Measurements from ENCODE around the gene ST6GAL1.
"Not testable (repeated sequence)": the region's sequence is repeated elsewhere in the genome, so short reads cannot be mapped to it uniquely, and the experiment has no call there.

ST6GAL1 gene, protein sequence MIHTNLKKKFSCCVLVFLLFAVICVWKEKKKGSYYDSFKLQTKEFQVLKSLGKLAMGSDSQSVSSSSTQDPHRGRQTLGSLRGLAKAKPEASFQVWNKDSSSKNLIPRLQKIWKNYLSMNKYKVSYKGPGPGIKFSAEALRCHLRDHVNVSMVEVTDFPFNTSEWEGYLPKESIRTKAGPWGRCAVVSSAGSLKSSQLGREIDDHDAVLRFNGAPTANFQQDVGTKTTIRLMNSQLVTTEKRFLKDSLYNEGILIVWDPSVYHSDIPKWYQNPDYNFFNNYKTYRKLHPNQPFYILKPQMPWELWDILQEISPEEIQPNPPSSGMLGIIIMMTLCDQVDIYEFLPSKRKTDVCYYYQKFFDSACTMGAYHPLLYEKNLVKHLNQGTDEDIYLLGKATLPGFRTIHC

DNA sequence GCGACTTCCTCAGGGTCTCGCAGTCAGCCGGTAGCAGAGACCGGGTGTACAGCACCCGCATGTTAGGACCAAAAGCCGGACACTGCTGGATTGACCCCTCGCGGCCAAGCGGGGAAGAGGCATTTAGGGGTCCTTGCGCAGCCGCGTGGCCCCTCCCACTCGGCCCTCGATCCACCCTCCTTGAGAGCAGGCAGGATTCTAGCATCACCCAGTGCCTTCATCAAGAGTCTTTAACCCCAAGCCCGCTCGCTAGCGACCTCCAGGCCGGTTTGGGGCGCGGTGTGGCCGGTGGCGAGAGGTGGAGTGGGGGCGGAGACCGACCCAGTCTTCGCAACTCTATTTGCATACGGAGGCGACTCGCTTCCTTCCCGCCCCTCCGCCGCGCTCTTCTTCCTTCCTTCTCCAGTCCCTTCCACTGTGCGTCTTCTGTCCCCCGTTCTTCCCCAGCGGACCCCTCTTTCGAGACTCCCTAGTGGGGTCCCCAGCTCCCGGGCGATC is at the start of gene ST6GAL1:
Gene ST6GAL1 (plus strand): TSS at position 384 of the 498 bp plus-strand sequence. CDS start 112,178 bp downstream, outside the sequence.
- peak; percentile 61 for DNase-seq

DNA sequence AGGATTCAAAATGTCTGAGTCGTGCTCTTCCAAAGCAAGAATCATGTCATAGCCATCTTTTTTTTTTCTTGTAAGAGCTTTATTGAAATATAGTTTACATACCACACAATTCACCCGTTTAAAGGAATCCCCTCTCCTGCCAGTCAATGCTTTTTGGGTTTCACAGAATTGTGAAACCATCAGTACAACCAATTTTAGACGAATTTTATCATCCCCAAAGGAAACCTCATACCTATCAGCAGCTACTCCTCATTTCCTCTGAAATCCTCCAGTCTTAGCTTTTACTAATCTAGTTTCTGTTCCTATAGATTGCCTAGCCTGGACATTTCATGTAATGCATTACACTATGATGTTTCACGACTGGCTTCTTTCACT is 48.2 kb upstream of the ST6GAL1 start:
- DNase-seq = no peak

DNA sequence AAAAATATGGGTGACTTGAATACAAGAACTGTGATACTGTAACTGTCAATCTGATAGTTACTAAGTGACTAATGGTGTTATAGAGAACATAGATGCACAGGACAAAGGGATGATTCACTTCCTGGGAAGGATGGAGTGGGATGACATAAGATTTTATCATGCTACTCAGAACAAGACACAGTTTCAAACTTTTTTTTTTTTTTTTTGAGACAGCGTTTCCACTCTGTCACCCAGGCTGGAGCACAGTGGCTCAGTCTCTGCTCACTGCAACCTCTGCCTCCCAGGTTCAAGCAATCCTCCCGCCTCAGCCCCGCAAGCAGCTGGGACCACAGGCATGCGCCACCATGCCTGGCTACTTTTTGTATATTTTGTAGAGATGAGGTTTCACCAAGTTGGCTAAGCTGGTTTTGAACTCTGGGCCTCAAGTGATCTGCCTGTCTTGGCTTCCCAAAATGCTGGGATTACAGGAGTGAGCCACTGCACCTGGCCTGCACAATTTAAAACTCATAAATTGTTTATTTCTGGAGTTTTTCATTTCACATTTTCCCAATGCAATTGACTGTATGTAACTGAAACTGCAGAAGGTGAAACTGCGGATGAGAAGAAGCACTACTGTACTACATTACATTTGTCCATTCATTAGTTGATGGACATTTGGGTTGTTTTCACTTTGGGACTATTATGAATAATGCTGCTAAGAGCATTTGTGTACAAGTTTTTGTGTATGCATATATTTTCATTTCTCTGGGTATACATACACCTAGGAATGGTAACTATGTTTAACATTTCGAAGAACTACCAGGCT is 47.2 kb upstream of the ST6GAL1 start:
- DNase-seq = no peak

DNA sequence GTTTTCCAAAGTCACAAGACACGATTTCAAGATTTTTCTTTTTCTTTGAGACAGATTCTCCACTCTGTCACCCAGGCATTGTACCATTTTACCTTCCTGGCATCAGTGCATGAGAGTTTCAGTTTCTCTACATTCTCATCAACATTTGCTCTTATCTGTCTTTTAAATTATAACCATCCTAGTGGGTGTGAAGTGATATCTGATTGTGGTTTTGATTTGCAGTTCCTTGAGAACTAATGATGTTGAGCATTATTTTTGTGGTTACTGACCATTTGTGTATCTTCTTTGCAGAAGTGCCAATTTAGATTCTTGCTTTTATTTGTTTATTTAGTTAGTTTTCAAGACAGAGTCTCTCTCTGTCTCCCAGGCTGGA is 46.7 kb upstream of the ST6GAL1 start:
- DNase-seq = no peak

DNA sequence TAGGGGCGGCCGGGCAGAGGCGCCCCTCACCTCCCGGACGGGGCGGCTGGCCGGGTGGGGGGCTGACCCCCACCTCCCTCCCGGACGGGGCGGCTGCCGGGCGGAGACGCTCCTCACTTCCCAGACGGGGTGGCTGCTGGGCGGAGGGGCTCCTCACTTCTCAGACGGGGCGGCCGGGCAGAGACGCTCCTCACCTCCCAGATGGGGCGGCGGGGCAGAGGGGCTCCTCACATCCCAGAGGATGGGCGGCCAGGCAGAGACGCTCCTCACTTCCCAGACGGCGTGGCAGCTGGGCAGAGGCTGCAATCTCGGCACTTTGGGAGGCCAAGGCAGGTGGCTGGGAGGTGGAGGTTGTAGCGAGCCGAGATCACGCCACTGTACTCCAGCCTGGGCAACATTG is 45.5 kb upstream of the ST6GAL1 start:
- not testable (repeated sequence) for DNase-seq

DNA sequence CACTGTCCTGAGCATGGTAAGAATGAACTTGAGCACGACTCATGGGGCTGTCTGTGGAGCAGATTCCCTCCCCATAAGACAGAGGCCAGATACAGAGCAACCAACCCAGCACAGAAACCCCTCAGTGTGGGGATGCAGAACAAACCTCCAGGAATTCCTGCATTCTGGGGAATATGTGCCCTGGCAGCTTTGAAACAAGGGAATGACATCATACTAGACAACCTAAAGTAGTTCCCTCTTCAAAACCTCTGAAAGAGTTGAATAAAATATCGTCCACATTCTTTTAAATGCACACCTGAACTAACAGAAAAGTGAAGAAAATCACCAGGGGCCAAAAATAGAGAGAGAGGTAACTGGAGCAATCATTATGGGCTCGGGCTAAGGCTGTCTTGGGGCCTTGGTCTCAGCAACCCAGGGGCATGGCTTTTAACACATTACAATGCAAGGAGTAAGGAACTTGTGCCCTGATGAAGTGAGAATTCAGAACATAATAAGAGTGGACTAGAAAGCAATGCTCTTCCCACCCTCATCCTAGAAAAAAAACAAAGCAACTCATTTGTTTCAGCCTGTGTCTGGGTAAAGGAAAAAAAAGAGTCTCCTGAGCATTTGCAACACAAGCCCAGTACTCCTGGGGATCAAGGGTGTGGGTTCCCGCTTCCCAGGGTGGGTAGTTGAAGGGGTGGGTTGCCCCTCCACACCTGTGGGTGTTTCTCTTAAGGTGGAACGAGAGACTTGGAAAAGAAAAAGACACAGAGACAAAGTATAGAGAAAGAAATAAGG is 43.9 kb upstream of the ST6GAL1 start:
- no peak for DNase-seq

DNA sequence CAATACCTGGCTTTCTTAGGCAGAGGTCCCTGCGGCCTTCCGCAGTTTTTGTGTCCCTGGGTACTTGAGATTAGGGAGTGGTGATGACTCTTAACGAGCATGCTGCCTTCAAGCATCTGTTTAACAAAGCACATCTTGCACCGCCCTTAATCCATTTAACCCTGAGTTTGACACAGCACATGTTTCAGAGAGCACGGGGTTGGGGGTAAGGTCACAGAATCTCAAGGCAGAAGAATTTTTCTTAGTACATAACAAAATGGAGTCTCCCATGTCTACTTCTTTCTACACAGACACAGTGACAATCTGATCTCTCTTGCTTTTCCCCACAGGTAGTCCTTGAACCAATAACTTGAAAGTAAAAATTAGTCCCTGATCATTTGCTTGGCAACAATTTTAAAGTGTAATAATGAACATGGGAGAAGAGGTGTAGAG is 42.8 kb upstream of the ST6GAL1 start:
- DNase-seq = not testable (repeated sequence)

DNA sequence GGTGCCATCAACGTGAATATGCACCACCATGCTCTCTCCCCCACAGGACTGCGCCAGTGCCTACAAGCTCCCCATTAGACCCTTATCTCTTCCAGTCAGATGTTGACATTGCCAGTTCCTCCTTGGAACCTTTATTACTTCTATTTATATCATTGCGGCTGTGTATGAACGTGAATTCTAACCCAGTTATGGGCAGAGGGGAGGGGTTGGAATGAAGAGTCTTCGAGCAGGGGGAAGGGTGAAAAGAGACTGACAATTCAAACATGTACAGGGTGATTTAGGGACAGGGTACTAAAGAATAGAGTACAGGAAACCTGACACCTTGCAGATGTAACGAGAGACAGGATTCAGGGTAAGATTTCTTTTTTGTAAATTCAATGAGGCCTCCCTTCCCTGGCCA is 41.8 kb upstream of the ST6GAL1 start:
- no peak for DNase-seq

DNA sequence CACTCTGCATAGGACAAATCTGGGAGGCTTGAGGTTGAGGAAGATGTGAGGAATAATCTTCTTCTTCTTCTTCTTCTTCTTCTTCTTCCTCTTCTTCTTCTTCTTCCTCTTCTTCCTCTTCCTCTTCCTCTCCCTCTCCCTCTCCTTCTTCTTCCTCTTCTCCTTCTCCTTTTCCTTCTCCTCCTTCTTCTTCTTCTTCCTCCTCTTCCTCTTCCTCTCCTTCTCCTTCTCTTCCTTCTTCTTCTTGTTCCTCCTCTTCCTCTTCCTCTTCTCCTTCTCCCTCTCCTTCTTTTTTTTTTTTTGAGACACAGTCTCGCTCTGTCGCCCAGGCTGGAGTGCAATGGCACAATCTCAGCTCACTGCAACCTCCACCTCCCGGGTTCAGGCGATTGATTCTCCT is 40.6 kb upstream of the ST6GAL1 start:
- DNase-seq = not testable (repeated sequence)

DNA sequence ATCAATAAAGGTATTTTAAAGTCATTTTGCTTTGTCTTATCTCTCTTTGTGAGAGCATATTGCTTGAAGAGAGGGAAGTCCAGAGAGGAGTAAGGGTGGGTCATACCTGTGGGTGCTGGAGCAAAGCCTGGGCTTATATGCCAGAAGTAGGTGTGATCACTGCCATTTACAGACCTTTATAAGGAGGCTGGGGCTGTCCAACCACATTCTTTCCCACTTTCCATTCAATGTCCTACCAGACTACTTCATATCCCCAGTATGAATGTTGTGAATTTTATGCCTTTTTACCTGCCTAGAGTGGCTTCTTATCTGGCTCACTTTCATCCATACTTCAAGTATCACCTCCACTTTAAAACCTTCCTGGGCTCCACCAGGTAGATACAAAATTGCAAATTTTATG is 39.4 kb upstream of the ST6GAL1 start:
- no peak for DNase-seq

DNA sequence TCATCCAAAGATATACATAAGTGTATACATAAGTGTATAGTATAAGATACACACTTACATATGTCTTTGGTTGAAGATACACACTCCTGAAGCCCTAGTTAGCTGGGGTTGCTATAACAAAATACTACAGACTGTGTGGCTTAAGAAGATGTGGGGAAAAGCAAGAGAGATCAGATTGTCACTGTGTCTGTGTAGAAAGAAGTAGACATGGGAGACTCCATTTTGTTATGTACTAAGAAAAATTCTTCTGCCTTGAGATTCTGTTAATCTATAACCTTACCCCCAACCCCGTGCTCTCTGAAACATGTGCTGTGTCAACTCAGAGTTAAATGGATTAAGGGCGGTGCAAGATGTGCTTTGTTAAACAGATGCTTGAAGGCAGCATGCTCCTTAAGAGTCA is 37.3 kb upstream of the ST6GAL1 start:
- DNase-seq = not testable (repeated sequence)

DNA sequence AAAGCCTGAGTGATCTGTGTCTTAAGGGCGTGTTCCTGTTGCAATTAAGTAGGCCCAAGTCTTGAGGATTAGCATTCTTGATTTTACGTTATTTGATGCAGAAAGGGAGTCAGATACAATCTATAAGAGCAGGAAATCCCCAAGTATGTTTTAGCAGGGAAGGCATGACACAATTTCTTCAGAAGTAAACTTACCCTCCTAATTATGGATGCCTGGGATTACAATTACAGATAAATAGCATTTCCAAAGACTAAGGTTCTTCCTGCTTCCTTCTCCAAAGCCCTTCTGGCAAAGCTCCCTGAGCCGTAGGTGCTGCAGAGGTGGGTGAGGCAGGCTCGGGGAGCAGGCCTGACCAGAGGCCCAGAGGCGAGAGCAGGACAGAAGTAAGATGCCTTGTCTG is 34.9 kb upstream of the ST6GAL1 start:
- no peak for DNase-seq

DNA sequence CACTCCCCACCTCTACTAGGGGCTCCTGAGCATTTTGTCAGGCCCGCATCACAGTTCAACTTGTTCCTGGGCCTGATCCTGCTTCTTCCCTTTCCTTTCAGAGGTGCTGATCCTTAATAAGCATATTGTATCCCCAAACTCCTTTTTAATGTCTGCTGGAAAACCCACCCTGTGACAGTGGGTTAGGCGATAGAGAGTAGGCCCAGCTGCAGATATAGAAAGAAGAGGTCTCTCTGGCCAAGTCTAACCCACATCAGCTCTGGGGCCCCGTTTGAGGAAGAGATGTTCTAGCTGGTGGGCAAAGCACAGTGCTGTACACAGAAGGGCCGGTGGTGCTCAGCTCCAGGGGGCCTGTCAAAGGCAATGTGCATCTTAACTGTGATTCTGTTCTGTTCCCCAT is 34.3 kb upstream of the ST6GAL1 start:
- DNase-seq = no peak

DNA sequence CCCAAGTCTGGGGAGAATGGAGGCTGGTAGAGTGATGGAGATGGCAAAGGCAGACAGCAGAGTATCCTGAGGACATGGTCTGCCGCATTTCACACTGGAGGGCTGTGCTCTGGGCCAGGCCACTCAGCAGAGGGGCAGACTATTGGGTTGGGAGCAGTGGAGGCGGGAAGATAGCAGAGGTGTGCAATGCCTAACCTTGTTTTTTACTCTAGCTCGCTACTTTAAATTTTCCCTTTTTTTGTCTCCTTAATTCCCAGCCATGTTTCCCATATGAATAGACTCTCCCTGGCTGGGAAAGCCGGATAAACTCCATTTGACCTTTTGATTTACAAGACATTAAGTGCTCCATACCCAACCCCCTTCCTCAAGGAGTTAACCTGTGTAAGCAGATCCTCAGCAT is 33.5 kb upstream of the ST6GAL1 start:
- no peak for DNase-seq

DNA sequence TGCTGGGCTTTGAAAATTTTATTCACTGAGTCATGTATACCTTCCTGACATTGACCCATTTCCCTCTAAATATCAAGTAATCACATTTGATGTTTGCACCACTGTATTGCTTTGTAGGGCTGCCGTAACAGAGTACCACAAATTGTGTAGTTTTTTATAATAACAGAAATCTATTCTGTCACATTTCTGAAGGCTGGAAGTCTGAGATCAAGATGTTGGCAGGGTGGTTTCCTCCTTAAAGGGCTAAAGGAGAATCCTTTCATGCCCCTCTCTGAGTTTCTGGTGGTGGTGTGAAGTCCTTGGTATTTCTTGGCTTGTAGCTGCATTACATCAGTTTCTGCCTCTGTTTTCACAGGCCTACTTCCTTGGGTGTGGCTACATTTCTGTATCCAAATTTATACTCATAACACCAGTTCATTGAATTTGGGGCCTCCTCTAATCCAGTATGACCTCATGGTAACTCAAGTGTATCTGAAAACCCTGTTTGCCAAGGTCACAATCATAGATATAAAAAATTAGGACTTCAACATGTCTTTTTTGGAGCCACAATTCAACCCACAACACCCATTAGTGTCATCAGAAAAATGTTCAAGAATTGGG is 29.1 kb upstream of the ST6GAL1 start:
- no peak for DNase-seq

DNA sequence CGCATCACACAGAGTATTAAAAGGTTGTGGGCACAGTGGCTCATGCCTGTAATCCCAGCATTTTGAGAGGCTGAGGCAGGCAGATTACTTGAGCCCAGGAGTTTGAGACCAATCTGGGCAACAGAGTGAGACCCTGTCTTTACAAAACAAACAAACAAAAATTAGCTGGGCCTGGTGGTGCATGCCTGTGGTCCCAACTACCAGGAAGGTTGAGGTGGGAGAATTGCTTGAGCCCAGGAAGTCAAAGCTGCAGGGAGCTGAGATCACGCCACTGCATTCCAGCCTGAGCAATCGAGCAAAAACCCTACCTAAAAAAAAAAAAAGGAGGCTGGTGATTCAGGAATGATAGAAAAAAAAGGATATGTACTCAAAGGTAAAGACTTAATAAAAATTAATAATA is 28.2 kb upstream of the ST6GAL1 start:
- no peak for DNase-seq

DNA sequence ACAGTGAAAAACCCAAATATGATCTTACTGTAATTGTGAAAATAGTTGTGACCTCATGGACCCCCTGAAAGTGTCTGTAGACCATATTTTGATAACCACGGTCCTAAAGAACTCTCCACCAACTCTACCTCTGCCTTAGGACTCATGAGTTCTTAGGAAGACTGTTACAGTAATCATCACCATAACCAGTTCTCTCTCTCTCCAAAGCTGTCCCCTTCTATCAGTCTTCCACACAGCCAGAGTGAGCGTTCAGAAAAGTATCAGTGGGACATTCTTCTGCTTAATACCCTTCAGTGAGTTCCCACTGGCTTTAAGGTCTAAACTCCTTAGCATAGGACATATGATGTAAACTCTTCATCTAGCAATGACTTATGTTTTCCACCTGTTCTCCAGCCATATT is 27.6 kb upstream of the ST6GAL1 start:
- DNase-seq = no peak

DNA sequence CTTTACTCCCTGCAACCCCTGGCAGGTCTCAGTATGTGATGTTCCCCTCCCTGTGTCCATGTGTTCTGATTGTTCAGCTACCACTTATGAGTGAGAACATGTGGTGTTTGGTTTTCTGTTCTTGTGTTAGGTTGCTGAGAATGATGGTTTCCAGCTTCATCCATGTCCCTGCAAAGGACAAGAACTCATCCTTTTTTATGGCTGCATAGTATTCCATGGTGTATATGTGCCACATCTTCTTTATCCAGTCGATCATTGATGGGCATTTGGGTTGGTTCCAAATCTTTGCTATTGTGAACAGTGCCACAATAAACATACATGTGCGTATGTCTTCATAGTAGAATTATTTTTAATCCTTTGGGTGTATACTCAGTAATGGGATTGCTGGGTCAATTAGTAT is 26.6 kb upstream of the ST6GAL1 start:
- not testable (repeated sequence) for DNase-seq

DNA sequence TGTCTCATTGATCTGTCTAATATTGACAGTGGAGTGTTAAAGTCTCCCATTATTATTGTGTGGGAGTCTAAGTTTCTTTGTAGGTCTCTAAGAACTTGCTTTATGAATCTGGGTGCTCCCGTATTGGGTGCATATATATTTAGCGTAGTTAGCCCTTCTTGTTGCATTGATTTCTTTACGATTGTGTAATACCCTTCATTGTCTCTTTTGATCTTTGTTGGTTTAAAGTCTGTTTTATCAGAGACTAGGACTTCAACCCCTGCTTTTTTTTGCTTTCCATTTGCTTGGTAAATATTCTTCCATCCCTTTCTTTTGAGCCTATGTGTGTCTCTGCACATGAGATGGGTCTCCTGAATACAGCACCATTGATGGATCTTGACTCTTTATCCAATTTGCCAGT is 23.3 kb upstream of the ST6GAL1 start:
- DNase-seq = not testable (repeated sequence)

DNA sequence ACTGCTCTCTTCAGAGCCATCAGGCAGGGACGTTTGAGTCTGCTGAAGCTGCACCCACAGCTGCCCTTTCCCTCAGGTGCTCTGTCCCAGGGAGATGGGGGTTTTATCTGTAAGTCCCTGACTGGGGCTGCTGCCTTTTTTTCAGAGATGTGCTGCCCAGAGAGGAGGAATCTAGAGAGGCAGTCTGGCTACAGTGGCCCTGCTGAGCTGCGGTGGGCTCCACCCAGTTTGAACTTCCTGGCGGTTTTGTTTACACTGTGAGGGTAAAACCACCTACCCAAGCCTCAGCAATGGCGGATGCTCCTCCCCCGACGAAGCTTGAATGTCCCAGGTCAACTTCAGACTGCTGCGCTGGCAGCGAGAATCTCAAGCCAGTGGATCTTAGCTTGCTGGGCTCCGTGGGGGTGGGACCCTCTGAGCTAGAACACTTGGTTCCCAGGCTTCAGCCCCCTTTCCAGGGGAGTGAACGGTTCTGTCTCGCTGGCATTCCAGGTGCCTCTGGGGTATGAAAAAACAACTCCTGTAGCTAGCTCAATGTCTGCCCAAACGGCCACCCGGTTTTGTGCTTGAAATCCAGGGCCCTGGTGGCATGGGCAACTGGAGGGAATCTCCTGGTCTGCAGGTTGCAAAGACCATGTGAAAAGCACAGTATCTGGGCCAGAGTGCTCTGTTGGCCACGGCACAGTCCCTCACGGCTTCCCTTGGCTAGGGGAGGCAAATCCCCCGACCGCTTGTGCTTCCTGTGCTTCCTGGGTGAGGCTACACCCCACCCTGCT is 21.1 kb upstream of the ST6GAL1 start:
- DNase-seq = no peak

DNA sequence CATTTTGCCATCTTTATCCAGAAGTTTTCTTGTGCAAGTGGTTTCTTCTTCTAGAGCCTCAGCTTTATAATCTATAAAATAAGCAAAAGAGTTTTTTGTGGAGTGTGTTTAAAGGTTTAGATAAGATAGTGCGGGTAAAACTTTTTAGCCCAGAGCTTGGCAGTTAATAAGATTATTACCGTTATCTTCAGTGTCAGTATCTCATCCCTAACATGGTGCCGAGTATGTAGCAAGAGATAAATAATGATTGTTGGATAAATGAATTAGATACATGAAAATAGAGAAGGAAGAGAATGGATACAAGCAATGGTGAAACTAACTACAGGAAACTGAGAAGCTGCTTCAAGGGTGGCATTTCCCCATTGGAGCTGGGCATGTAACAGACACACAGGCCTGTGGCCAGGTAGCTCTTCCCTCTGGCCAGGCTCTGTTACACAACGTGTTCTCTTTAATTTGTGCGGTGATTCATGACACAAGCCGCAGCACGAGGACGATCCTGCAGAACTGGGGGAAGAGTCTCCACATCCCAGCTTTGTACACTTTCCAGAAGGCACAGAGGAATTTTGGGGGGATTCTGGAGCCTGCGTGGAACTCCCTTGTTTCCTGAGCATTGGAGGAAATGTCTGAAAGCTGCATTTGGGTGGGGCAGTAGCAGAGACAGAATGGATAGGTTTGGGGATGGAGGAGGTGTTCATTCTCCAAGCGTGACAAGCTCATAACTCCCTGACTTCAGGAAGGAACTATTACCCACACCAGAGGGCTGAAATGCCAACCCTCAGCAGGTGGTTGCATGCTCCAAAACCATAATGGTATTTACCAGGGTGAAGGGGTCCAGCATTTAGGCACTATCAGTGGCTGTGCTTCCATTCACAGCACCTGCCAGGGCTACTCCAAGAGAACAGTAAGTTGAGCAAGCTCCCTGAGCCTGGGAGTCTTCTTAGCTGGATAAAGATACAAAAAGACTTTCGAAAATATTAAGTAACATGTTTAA is 14.2 kb upstream of the ST6GAL1 start:
- no peak for DNase-seq

Data from NCI-H2227 treated with DMSO at 0.1 percent for 48 hours (cell line).